Cardiac muscle cell (in vitro differentiated cells and primary cell): ENCODE data around the gene BOD1L1. TPM values are rescaled to one million over a fixed set of nuclear protein-coding genes. Genes with fewer than 3 reads are reported as not detected.
A peak's percentile ranks its signal among the peaks of the same experiment; 100 is the strongest.

Experiments
- DNase-seq, 2 donors: peaks; one replicate each; pipeline versions ENCODE4 v3.0.0 to v3.0.0-alpha.2; 2010 to 2017; ENCODE audit warnings: low read depth in 1 of 2, low spot score in 1 of 2
- H3K27ac ChIP-seq: fragments of 200-600 bp; sonication (generic); 2 replicates; pipeline ENCODE4 v1.5.1; 2016
- H3K27me3 ChIP-seq: fragments of 200-600 bp; sonication (generic); 2 replicates; pipeline ENCODE4 v1.6.0; 2016; ENCODE audit warnings: control low read depth
- H3K36me3 ChIP-seq: fragments of 200-600 bp; sonication (generic); 2 replicates; pipeline ENCODE4 v1.5.1; 2016; ENCODE audit warnings: control low read depth
- H3K4me1 ChIP-seq: fragments of 200-600 bp; sonication (generic); 2 replicates; pipeline ENCODE4 v1.8.1; 2017; ENCODE audit warnings: low read depth, mild to moderate bottlenecking, mixed run types
- H3K4me3 ChIP-seq: fragments of 200-600 bp; sonication (generic); 2 replicates; pipeline ENCODE4 v1.5.1; 2016; ENCODE audit warnings: mild to moderate bottlenecking
- H3K9me3 ChIP-seq: fragments of 200-600 bp; sonication (generic); 2 replicates; pipeline ENCODE4 v1.5.1; 2017; ENCODE audit warnings: low read depth, mild to moderate bottlenecking, control low read depth
- CTCF ChIP-seq: IDR thresholded peaks from 2 replicates; pipeline ENCODE4 v1.5.1; 2012; ENCODE audit warnings: low read depth, mild to moderate bottlenecking, low read length
- polyA plus RNA-seq: library from polyadenylated mRNA; unstranded; fragments of >200 nt; fragmentation: Nextera tagmentation; extraction: Ambion mirVana; gene quantifications from 2 replicates; pipeline ENCODE4 v1.2.1, GENCODE V29; 2016
- total RNA-seq: library from RNA; depleted of rRNA; stranded (reverse); fragments of >200 nt; gene quantifications from 2 replicates; pipeline ENCODE4 v1.2.3, GENCODE V29; 2016

Gene BOD1L1
- 13.2 and 35.8 TPM in 2 replicates for total RNA-seq
- polyA plus RNA-seq, result 17.7 and 21.4 TPM in 2 replicates

- no peaks in the 10 kb centered on the region for H3K9me3 ChIP-seq
Measured at GRCh38 chr4:13627606-13628311, at the start of gene BOD1L1. Gene BOD1L1, minus strand, starts transcription at chr4:13627725. Its CDS starts 138 bp downstream, at chr4:13627587.

GRCh38 chr4:13674971-13675370, 47.4 kb upstream of the BOD1L1 start:
- H3K4me3 ChIP-seq, result no peak overlapping the region
- H3K9me3 ChIP-seq, result no peaks in the 10 kb centered on the region
- TF ChIP-seq CTCF, result no peak
- no peaks in the 10 kb centered on the region for H3K27me3 ChIP-seq
- H3K36me3 ChIP-seq, result no peaks in the 10 kb centered on the region
- DNase-seq, result no peak
- H3K27ac ChIP-seq, result no peak overlapping the region
- no peaks in the 10 kb centered on the region for H3K4me1 ChIP-seq

More at GRCh38 chr4:13627606-13628311, at the start of gene BOD1L1:
- peak; percentile 92 to 93 for DNase-seq
- H3K36me3 ChIP-seq, result no peaks in the 10 kb centered on the region
- peak within 1 kb of the TSS; percentile 91 for H3K4me3 ChIP-seq
- no peaks in the 10 kb centered on the region for H3K27me3 ChIP-seq
- peaks cover 13% of the 10 kb centered on the region for H3K4me1 ChIP-seq
- H3K27ac ChIP-seq, result peak within 1 kb of the TSS; percentile 98
- peak; percentile 52 for TF ChIP-seq CTCF

- H3K36me3 ChIP-seq, result no peaks in the 10 kb centered on the region
- H3K27ac ChIP-seq, result no peak overlapping the region
- no peaks in the 10 kb centered on the region for H3K27me3 ChIP-seq
- DNase-seq, result peak in 1 of 2 donors; percentile 30
- no peaks in the 10 kb centered on the region for H3K4me1 ChIP-seq
- H3K9me3 ChIP-seq, result no peaks in the 10 kb centered on the region
- no peak for TF ChIP-seq CTCF
- no peak overlapping the region for H3K4me3 ChIP-seq
Measured at GRCh38 chr4:13673167-13673566, 45.6 kb upstream of the BOD1L1 start.

- Histone ChIP-seq H3K36me3 (no peaks in the 10 kb centered on the region), H3K4me3 (no peak overlapping the region), H3K4me1 (no peaks in the 10 kb centered on the region), H3K27ac (no peak overlapping the region), H3K9me3 (no peaks in the 10 kb centered on the region), H3K27me3 (no peaks in the 10 kb centered on the region)
- DNase-seq, result peak in 1 of 2 donors; percentile 63
- TF ChIP-seq CTCF, result no peak
Measured at GRCh38 chr4:13670456-13671160, 43.1 kb upstream of the BOD1L1 start.

- Histone ChIP-seq H3K9me3 (no peaks in the 10 kb centered on the region), H3K27ac (no peak overlapping the region), H3K36me3 (no peaks in the 10 kb centered on the region), H3K4me3 (no peak overlapping the region), H3K4me1 (no peaks in the 10 kb centered on the region), H3K27me3 (no peaks in the 10 kb centered on the region)
- TF ChIP-seq CTCF, result no peak
- no peak for DNase-seq
Measured at GRCh38 chr4:13665701-13666660, 38.5 kb upstream of the BOD1L1 start.
